Kidney epithelial cell (primary cell): ENCODE data around the gene NUSAP1. TPM values are rescaled to one million over a fixed set of nuclear protein-coding genes. Genes with fewer than 3 reads are reported as not detected.
"Not testable (repeated sequence)": the region's sequence is repeated elsewhere in the genome, so short reads cannot be mapped to it uniquely, and the experiment has no call there.

Experiments
- DNase-seq: peaks from one replicate; pipeline ENCODE4 v3.0.0-alpha.2; 2010; ENCODE audit warnings: low read depth
- H3K27me3 ChIP-seq: 2 replicates; pipeline ENCODE4 v1.6.0; 2011; ENCODE audit warnings: low read length; ENCODE audit not compliant: control insufficient read depth, insufficient read depth
- H3K36me3 ChIP-seq: 2 replicates; pipeline ENCODE4 v1.5.1; 2011; ENCODE audit warnings: low read length; ENCODE audit not compliant: control insufficient read depth, insufficient read depth
- H3K4me3 ChIP-seq: 2 replicates; pipeline ENCODE4 v1.5.1; 2011; ENCODE audit warnings: low read depth, mild to moderate bottlenecking, control low read depth, low read length
- CTCF ChIP-seq: IDR thresholded peaks from 2 replicates; pipeline ENCODE4 v1.5.1; 2011; ENCODE audit warnings: mild to moderate bottlenecking, moderate library complexity, low read length, control low read depth, inconsistent platforms; ENCODE audit not compliant: insufficient read depth, poor library complexity, severe bottlenecking
- total RNA-seq: library from RNA; depleted of rRNA; stranded (reverse); fragments of >200 nt; gene quantifications from 2 replicates; pipeline ENCODE4 v1.2.3, GENCODE V29; 2015

NUSAP1 gene
- total RNA-seq, 1 donor from 2014 or later: 21.3 TPM

DNA sequence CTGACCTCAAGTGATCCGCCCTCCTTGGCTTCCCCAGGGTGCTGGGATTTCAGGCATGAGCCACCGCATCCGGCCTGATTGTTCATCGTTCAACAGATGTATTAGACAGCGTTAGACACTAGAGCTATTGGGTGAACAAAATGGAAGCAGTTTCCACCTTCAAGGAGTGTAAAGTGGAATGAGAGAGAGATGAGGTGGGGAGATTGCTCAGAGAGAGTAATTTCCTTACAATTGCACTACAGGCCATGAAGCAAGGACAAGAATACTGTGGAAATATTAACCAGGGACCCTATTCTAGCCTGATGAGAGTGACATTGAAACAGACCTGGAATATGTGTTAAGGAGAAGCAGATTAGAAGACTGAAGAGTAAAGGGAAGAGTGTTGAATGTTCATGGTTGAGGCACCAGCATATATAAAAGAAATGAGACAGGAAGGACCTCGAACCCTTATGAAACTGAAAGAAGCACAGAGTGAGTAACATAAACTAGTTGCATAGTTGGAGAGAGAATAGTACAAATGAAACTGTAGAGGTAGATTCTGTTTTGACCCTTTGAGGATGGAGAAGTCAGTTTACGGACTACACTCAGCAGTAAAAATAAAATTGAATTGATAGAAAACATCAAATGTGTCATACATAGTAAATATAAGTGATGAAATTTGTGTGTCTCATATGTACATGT is 91.4 kb downstream of the NUSAP1 start:
- no peak overlapping the region for H3K4me3 ChIP-seq
- DNase-seq: no peak
- TF ChIP-seq CTCF: no peak
- no peaks in the 10 kb centered on the region for H3K27me3 ChIP-seq
- no peaks in the 10 kb centered on the region for H3K36me3 ChIP-seq

GRCh38 chr15:41424809-41425208 is 92.1 kb downstream of the NUSAP1 start:
- H3K27me3 ChIP-seq: no peaks in the 10 kb centered on the region
- no peak overlapping the region for H3K4me3 ChIP-seq
- no peaks in the 10 kb centered on the region for H3K36me3 ChIP-seq
- DNase-seq: no peak
- no peak for TF ChIP-seq CTCF

- not testable (repeated sequence) for H3K27me3 ChIP-seq, H3K4me3 ChIP-seq, DNase-seq, H3K36me3 ChIP-seq
Measured at GRCh38 chr15:41425907-41426306, 93.2 kb downstream of the NUSAP1 start.

DNA sequence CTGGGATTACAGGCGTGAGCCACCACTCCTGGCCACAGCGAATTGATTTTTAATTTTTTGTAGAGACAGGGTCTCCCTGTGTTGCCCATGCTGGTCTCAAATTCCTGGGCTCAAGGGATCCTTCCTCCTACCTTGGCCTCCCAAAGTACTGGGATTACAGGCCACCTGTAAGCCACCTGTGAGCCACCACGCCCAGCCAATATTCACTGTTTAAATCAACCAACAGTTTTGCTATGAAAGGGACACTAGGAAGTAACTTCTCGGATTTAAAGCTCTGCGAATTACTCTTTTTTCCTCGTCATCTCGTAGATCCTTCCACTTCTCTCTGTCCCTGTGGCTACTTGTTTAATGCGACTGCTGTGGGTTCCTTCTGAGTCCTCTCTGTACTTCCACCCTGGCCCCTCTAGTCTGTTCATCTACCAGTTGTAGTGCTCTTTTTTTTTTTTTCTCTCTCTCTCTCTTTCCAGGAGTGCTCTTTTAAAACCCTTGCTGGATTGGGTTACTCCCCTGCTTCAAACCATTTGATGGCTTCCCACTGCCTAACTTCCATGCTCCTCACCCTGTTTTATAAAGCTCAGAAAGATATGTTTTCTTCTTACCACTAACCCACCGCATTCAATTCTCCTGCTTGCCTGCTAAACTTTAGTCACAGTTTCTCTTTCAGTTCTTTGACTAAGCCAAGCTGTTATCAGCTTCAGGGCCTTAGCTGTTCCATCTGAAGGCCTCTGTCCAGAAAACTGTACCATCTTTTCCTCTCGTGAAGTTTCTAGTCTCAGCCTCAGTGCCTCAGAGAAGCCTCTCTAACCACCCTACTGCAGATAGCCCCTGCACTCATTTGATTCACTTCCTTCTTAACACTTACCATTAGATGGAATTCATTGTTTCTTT is 96.6 kb downstream of the NUSAP1 start:
- Histone ChIP-seq H3K36me3 (no peaks in the 10 kb centered on the region), H3K4me3 (no peak overlapping the region), H3K27me3 (no peaks in the 10 kb centered on the region)
- DNase-seq: no peak
- TF ChIP-seq CTCF: no peak

Other genes with a start within 250 kb of the NUSAP1 start
- 26.7 and 58.7 TPM in 2 replicates for gene INO80, start 216.6 kb upstream of the NUSAP1 start, total RNA-seq
- 0.17 TPM in 1 of 2 replicates, not detected in the other for gene EXD1, start 102.1 kb upstream of the NUSAP1 start, total RNA-seq
- gene CHP1, start 101.6 kb upstream of the NUSAP1 start, total RNA-seq: 127 and 156 TPM in 2 replicates
- gene OIP5, start 290 bp upstream of the NUSAP1 start, total RNA-seq: 2.7 and 4.4 TPM in 2 replicates
- 18.2 and 27.3 TPM in 2 replicates for gene NDUFAF1, start 69.6 kb downstream of the NUSAP1 start, total RNA-seq
- gene RTF1, start 84.2 kb downstream of the NUSAP1 start, total RNA-seq: 21.3 and 27.9 TPM in 2 replicates
- gene ITPKA, start 161.0 kb downstream of the NUSAP1 start, total RNA-seq: 115 and 117 TPM in 2 replicates
- gene LTK, start 180.9 kb downstream of the NUSAP1 start, total RNA-seq: 7.9 and 11.5 TPM in 2 replicates
- gene RPAP1, start 211.4 kb downstream of the NUSAP1 start, total RNA-seq: 30.8 and 48.9 TPM in 2 replicates
- gene TYRO3, start 226.3 kb downstream of the NUSAP1 start, total RNA-seq: 5.2 and 10.7 TPM in 2 replicates